ENCODE data around the gene GRIA3.

DNA sequence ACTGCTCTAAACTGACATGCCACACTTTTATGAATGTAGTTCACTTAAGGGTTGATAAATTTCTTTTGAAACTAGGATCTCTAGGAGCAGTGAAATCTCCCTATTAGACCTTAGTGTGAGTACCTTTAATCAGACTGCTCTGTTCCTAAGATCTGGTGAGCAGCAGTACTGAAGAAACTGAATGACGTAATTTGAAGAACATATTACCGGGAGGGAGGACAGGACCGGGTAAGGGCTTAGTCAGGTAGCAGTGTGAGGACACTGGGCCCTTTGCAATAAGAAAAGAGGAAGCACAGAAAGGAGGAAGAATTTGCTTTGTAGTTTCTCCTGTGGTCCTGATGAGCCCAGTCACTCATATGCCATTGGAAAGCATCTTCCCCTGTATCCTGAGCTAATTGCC, 293.6 kb downstream of the GRIA3 start:
- TF ChIP-seq CTCF (conservative IDR thresholded peaks at IDR 0.05 in 1 of 2, IDR thresholded peaks at IDR 0.05 in 1 of 2; ENCODE audit: low read depth in 1 of 2, low read length in 2 of 2) = no peak
- no peak for TF ChIP-seq EZH2 (IDR thresholded peaks at IDR 0.05; ENCODE audit: low read length, missing control alignments)

Data from fibroblast of lung (primary cell).